HG02678 (cell line): ENCODE results near the gene NSF.

ENCODE experiments used
- ATAC-seq: cut with Tn5 transposase; IDR thresholded peaks from one replicate; pipeline ENCODE4 v1.9.1; 2021; ENCODE audit warnings: mild to moderate bottlenecking, moderate library complexity; ENCODE audit not compliant: unreplicated experiment

Gene NSF

GRCh38 chr17:46796524-46796923 lies 206.1 kb downstream of the NSF start:
- ATAC-seq = no peak

GRCh38 chr17:46796956-46797530 lies 206.6 kb downstream of the NSF start:
- no peak for ATAC-seq

GRCh38 chr17:46800573-46800972 lies 210.1 kb downstream of the NSF start:
- no peak for ATAC-seq

DNA sequence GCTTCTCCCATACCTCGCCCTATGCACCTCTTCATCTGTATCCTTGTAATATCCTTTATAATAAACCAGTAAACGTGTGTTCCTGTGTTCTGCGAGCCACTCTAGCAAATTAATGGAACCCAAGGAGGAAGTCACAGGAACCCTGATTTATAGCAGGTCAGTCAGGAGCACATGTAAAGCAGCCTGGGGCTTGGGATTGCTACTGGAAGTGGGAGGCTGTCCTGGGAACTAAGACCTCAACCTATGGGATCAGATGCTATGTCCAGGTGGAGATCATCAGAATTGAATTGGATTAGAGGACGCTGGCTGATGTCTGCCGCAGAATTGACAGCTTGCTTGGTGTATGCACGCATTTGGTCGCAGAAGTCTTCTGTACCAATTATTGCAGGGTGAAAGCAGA lies 212.3 kb downstream of the NSF start:
- no peak for ATAC-seq

DNA sequence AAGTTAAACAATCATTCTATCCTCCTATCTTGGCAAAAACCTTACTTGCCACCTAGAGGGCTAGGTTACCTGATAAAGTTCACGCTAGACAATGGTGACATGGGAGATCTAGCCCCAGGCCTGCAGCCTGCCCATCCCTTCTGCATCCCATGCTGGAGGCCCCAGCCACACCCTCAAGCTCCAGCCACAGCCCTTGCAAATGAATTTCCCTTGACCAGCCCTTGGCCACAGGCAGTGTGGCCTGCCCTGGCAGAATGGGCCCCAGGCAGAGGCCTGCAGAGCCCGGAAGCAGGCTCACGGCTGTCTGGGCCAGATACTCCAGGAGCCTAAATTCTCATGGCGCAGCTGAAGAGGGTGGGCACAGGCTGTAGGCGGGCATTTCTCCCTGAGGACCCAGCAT lies 213.1 kb downstream of the NSF start:
- no peak for ATAC-seq

DNA sequence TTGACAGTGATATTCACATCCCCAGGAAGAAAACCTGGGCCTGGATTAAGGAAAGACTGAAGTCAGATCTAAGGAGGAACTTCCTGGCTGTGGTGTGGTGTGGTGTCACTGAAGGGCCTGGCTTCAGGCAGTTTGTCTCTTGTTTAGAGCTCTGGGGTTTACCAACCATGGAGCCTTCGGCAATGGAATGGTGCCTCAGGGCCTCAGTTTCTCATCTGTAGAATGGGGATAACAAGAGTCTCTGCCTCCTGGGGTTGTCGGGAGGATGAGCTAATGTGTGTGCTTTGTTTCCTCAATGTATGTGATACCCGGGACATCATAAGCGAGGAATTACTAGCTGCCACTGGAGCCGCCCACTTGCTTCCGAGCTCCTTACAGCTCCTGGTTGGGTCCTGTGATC lies 215.3 kb downstream of the NSF start:
- ATAC-seq = no peak
